ENCODE results near the gene L3HYPDH.

L3HYPDH gene

GRCh38 chr14:59484639-59485175 lies 499 bp upstream of the L3HYPDH start:
- no peaks in the 10 kb centered on the region for H3K9me3 Mint-ChIP-seq
- H3K27me3 Mint-ChIP-seq, result no peaks in the 10 kb centered on the region

GRCh38 chr14:59483363-59483762 lies 845 bp downstream of the L3HYPDH start:
- H3K4me1 Mint-ChIP-seq, result peaks cover 51% of the 10 kb centered on the region
- no peaks in the 10 kb centered on the region for H3K27me3 Mint-ChIP-seq
- no peaks in the 10 kb centered on the region for H3K9me3 Mint-ChIP-seq
- no peak for ATAC-seq
- peaks cover 3% of the 10 kb centered on the region for H3K36me3 Mint-ChIP-seq
- H3K27ac Mint-ChIP-seq, result peak overlapping the region; percentile 87
- peak overlapping the region; percentile 80 for H3K4me3 Mint-ChIP-seq

More at GRCh38 chr14:59484639-59485175, 499 bp upstream of the L3HYPDH start:
- H3K27ac Mint-ChIP-seq, result peak overlapping the region; percentile 87
- peak; percentile 73 for ATAC-seq
- peak overlapping the region; percentile 80 for H3K4me3 Mint-ChIP-seq
- peaks cover 17% of the 10 kb centered on the region for H3K36me3 Mint-ChIP-seq
- H3K4me1 Mint-ChIP-seq, result peaks cover 65% of the 10 kb centered on the region

GRCh38 chr14:59482541-59483331 lies 1.5 kb downstream of the L3HYPDH start:
- Mint-ChIP-seq H3K27ac (peak overlapping the region; percentile 87), H3K4me1 (peaks cover 48% of the 10 kb centered on the region), H3K27me3 (no peaks in the 10 kb centered on the region), H3K4me3 (peak overlapping the region; percentile 80), H3K36me3 (no peaks in the 10 kb centered on the region), H3K9me3 (no peaks in the 10 kb centered on the region)
- no peak for ATAC-seq

- H3K27me3 Mint-ChIP-seq, result no peaks in the 10 kb centered on the region
- no peak for ATAC-seq
- peak overlapping the region; percentile 80 for H3K4me3 Mint-ChIP-seq
- H3K9me3 Mint-ChIP-seq, result no peaks in the 10 kb centered on the region
- peaks cover 48% of the 10 kb centered on the region for H3K4me1 Mint-ChIP-seq
- H3K27ac Mint-ChIP-seq, result no peak overlapping the region
- H3K36me3 Mint-ChIP-seq, result no peaks in the 10 kb centered on the region
Measured at GRCh38 chr14:59481871-59482540, 2.2 kb downstream of the L3HYPDH start.

GRCh38 chr14:59481407-59481806 lies 2.8 kb downstream of the L3HYPDH start:
- Mint-ChIP-seq H3K36me3 (peaks cover 4% of the 10 kb centered on the region), H3K9me3 (no peaks in the 10 kb centered on the region), H3K27me3 (no peaks in the 10 kb centered on the region), H3K27ac (peak overlapping the region; percentile 48), H3K4me1 (peaks cover 48% of the 10 kb centered on the region), H3K4me3 (no peak overlapping the region)
- no peak for ATAC-seq

- Mint-ChIP-seq H3K4me1 (peaks cover 41% of the 10 kb centered on the region), H3K36me3 (peaks cover 7% of the 10 kb centered on the region), H3K27me3 (no peaks in the 10 kb centered on the region), H3K9me3 (no peaks in the 10 kb centered on the region), H3K4me3 (no peak overlapping the region), H3K27ac (no peak overlapping the region)
- no peak for ATAC-seq
Measured at GRCh38 chr14:59480166-59480565, 4.0 kb downstream of the L3HYPDH start.

GRCh38 chr14:59478540-59478939 lies 5.7 kb downstream of the L3HYPDH start:
- Mint-ChIP-seq H3K36me3 (peaks cover 10% of the 10 kb centered on the region), H3K9me3 (no peaks in the 10 kb centered on the region), H3K4me3 (no peak overlapping the region), H3K27ac (no peak overlapping the region), H3K4me1 (peaks cover 37% of the 10 kb centered on the region), H3K27me3 (no peaks in the 10 kb centered on the region)
- ATAC-seq, result no peak

GRCh38 chr14:59475709-59476108 lies 8.5 kb downstream of the L3HYPDH start:
- Mint-ChIP-seq H3K4me1 (peaks cover 9% of the 10 kb centered on the region), H3K9me3 (no peaks in the 10 kb centered on the region), H3K27me3 (no peaks in the 10 kb centered on the region), H3K4me3 (no peak overlapping the region), H3K27ac (no peak overlapping the region), H3K36me3 (peaks cover 18% of the 10 kb centered on the region)
- ATAC-seq, result no peak

- Mint-ChIP-seq H3K36me3 (peaks cover 18% of the 10 kb centered on the region), H3K4me1 (no peaks in the 10 kb centered on the region), H3K9me3 (no peaks in the 10 kb centered on the region), H3K27ac (no peak overlapping the region), H3K4me3 (no peak overlapping the region), H3K27me3 (no peaks in the 10 kb centered on the region)
- ATAC-seq, result no peak
Measured at GRCh38 chr14:59474172-59474571, 10.0 kb downstream of the L3HYPDH start.

- peaks cover 8% of the 10 kb centered on the region for H3K4me1 Mint-ChIP-seq
- H3K4me3 Mint-ChIP-seq, result peak within 1 kb of the TSS; percentile 89
- no peaks in the 10 kb centered on the region for H3K27me3 Mint-ChIP-seq
- H3K36me3 Mint-ChIP-seq, result peaks cover 7% of the 10 kb centered on the region
- ATAC-seq, result peak; percentile 77
- no peaks in the 10 kb centered on the region for H3K9me3 Mint-ChIP-seq
- H3K27ac Mint-ChIP-seq, result peak within 1 kb of the TSS; percentile 65
Measured at GRCh38 chr14:59465316-59466135, 18.7 kb downstream of the L3HYPDH start, which contains the start of gene GPR135. GPR135 (minus strand) TSS chr14:59465380; CDS start chr14:59465226, 154 bp downstream.

- H3K27ac Mint-ChIP-seq, result peak overlapping the region; percentile 65
- peaks cover 8% of the 10 kb centered on the region for H3K4me1 Mint-ChIP-seq
- H3K27me3 Mint-ChIP-seq, result no peaks in the 10 kb centered on the region
- peaks cover 15% of the 10 kb centered on the region for H3K36me3 Mint-ChIP-seq
- peak; percentile 86 for ATAC-seq
- H3K9me3 Mint-ChIP-seq, result no peaks in the 10 kb centered on the region
- H3K4me3 Mint-ChIP-seq, result peak overlapping the region; percentile 89
Measured at GRCh38 chr14:59464486-59465315, 19.5 kb downstream of the L3HYPDH start.

- ATAC-seq, result peak; percentile 64
- H3K27ac Mint-ChIP-seq, result peak overlapping the region; percentile 65
- H3K9me3 Mint-ChIP-seq, result no peaks in the 10 kb centered on the region
- no peaks in the 10 kb centered on the region for H3K27me3 Mint-ChIP-seq
- H3K36me3 Mint-ChIP-seq, result peaks cover 16% of the 10 kb centered on the region
- peaks cover 8% of the 10 kb centered on the region for H3K4me1 Mint-ChIP-seq
- peak overlapping the region; percentile 89 for H3K4me3 Mint-ChIP-seq
Measured at GRCh38 chr14:59463787-59464485, 20.3 kb downstream of the L3HYPDH start.

GRCh38 chr14:59461891-59462290 lies 22.3 kb downstream of the L3HYPDH start:
- H3K27ac Mint-ChIP-seq, result no peak overlapping the region
- peaks cover 31% of the 10 kb centered on the region for H3K36me3 Mint-ChIP-seq
- H3K4me1 Mint-ChIP-seq, result peaks cover 8% of the 10 kb centered on the region
- peaks cover 5% of the 10 kb centered on the region for H3K9me3 Mint-ChIP-seq
- no peak for ATAC-seq
- no peak overlapping the region for H3K4me3 Mint-ChIP-seq
- no peaks in the 10 kb centered on the region for H3K27me3 Mint-ChIP-seq

GRCh38 chr14:59460378-59460777 lies 23.8 kb downstream of the L3HYPDH start:
- Mint-ChIP-seq H3K9me3 (peaks cover 5% of the 10 kb centered on the region), H3K27ac (no peak overlapping the region), H3K27me3 (no peaks in the 10 kb centered on the region), H3K4me3 (no peak overlapping the region), H3K36me3 (peaks cover 44% of the 10 kb centered on the region), H3K4me1 (peaks cover 8% of the 10 kb centered on the region)
- ATAC-seq, result no peak

Measured in stimulated activated memory B cell treated with anti-CD40 and anti-IgM and Interleukin-4, amounts not matched to agents 10 μg/mL and 1 μg/mL and 100 μg/mL, for 72 hours (primary cell).